ENCODE measurements around the gene PSMB7.

- TF ChIP-seq SP140L (CRISPR knock-in tag; IDR thresholded peaks at IDR 0.05; ENCODE audit: borderline replicate concordance) (no peak), HNRNPUL1 (IDR thresholded peaks at IDR 0.05; ENCODE audit: low read depth, low read length) (no peak), POLR2A (IDR thresholded peaks at IDR 0.05; ENCODE audit: insufficient read depth in 1 of 2, low read depth in 2 of 2, low read length in 2 of 2) (no peak), ZNF580 (CRISPR knock-in tag; IDR thresholded peaks at IDR 0.05; ENCODE audit: borderline replicate concordance, low read depth) (no peak), MEF2D (CRISPR knock-in tag; IDR thresholded peaks at IDR 0.05) (no peak), ZNF589 (CRISPR knock-in tag; conservative IDR thresholded peaks at IDR 0.05) (no peak), ZNF382 (CRISPR knock-in tag; IDR thresholded peaks at IDR 0.05; ENCODE audit: borderline replicate concordance) (no peak), ZKSCAN1 (IDR thresholded peaks at IDR 0.05; ENCODE audit: low read length) (no peak), CTCF (CRISPR knock-in tag; IDR thresholded peaks at IDR 0.05) (no peak), RAD21 (CRISPR knock-in tag; IDR thresholded peaks at IDR 0.05) (no peak)
Measured at GRCh38 chr9:124454296-124454695, 39.1 kb upstream of the PSMB7 start.
